Endothelial cell of umbilical vein (primary cell): ENCODE measurements around the gene CUX1. TPM values are rescaled to one million over a fixed set of nuclear protein-coding genes. Genes with fewer than 3 reads are reported as not detected.

Experiments
- BruUV-seq: library from RNA; stranded (reverse); fragments of 400-500 nt; replicated peaks from 2 replicates; lab custom pipeline; 2021; lab: Mats Ljungman, UMichigan
- CTCF ChIA-PET: fragments of 300-600, 350-600 bp; sonication (Branson Sonifier 250); formaldehyde crosslinking; loops from one replicate; lab custom pipeline; 2021; ENCODE audit warnings: antibody characterized with exemption, inconsistent platforms; lab: Charles Lee
- POLR2A ChIA-PET: fragments of 300-600, 350-600 bp; sonication (Branson Sonifier 250); formaldehyde crosslinking; loops from one replicate; lab custom pipeline; 2021; ENCODE audit warnings: antibody characterized with exemption, inconsistent platforms; lab: Charles Lee
- DNase-seq: peaks from one replicate; pipeline ENCODE4 v3.0.0-alpha.2; 2011; ENCODE audit warnings: low read depth, low spot score
- FAIRE-seq: peaks from 2 replicates; lab custom pipeline; 2011; peaks lifted over from hg19 to GRCh38; lab: Jason Lieb, UNC
- H2AFZ ChIP-seq: 2 replicates; pipeline ENCODE4 v1.6.0; 2012; ENCODE audit warnings: low read depth, low read length, control low read depth, inconsistent platforms
- H3K27ac ChIP-seq: 2 replicates; pipeline ENCODE4 v1.5.1; 2011; ENCODE audit warnings: low read depth, mild to moderate bottlenecking, control low read depth, low read length, moderate library complexity; ENCODE audit not compliant: insufficient read depth
- H3K27me3 ChIP-seq, 2 experiments: 2 replicates each; pipeline versions ENCODE4 v1.6.0 to v1.6.1; 2011; ENCODE audit warnings: low read length in 2 of 2, mixed read lengths in 1 of 2; ENCODE audit not compliant: control insufficient read depth in 2 of 2, insufficient read depth in 2 of 2
- H3K36me3 ChIP-seq, 2 experiments: 2 replicates in 1 of 2; 3 replicates in 1 of 2; pipeline ENCODE4 v1.5.1; 2011; ENCODE audit warnings: low read length in 2 of 2, mild to moderate bottlenecking in 1 of 2, moderate library complexity in 1 of 2; ENCODE audit not compliant: control insufficient read depth in 2 of 2, insufficient read depth in 2 of 2; ENCODE audit errors: extremely low read depth in 1 of 2
- H3K4me1 ChIP-seq: 3 replicates; pipeline ENCODE4 v1.5.1; 2011; ENCODE audit warnings: mild to moderate bottlenecking, low read length; ENCODE audit not compliant: control insufficient read depth, insufficient read depth; ENCODE audit errors: extremely low read depth
- H3K4me2 ChIP-seq: 2 replicates; pipeline ENCODE4 v1.6.1; 2011; ENCODE audit warnings: low read length, control low read depth, mixed read lengths; ENCODE audit not compliant: insufficient read depth
- H3K4me3 ChIP-seq, 3 experiments: fragments of 200-600 bp in 1 of 3; sonication (generic), shearing (Covaris generic) in 1 of 3; replicated peaks in 1 of 3; 2 replicates each; pipeline ENCODE4 v1.5.1; 2011 to 2016; ENCODE audit warnings: control low read depth in 3 of 3, low read length in 3 of 3, mild to moderate bottlenecking in 2 of 3, inconsistent platforms in 1 of 3, low read depth in 1 of 3, moderate library complexity in 1 of 3; ENCODE audit not compliant: insufficient read depth in 1 of 3
- H3K79me2 ChIP-seq: 2 replicates; pipeline ENCODE4 v1.6.0; 2012; ENCODE audit warnings: low read length, inconsistent platforms; ENCODE audit not compliant: control insufficient read depth, insufficient read depth
- H3K9ac ChIP-seq: replicated peaks from 2 replicates; pipeline ENCODE3; 2011; ENCODE audit warnings: low read length, control low read depth; ENCODE audit not compliant: insufficient read depth; ENCODE audit errors: extremely low read depth
- H3K9me1 ChIP-seq: replicated peaks from 3 replicates; pipeline ENCODE4 v1.6.0; 2011; ENCODE audit warnings: mild to moderate bottlenecking, low read length; ENCODE audit not compliant: control insufficient read depth, insufficient read depth; ENCODE audit errors: extremely low read depth
- H3K9me3 ChIP-seq: replicated peaks from 2 replicates; pipeline ENCODE4 v1.5.1; 2012; ENCODE audit warnings: low read length, inconsistent platforms; ENCODE audit not compliant: control insufficient read depth, insufficient read depth
- H4K20me1 ChIP-seq: replicated peaks from 2 replicates; pipeline ENCODE3; 2011; ENCODE audit warnings: mild to moderate bottlenecking, low read length; ENCODE audit not compliant: control insufficient read depth, insufficient read depth; ENCODE audit errors: extremely low read depth
- EZH2 ChIP-seq: IDR thresholded peaks from 2 replicates; pipeline ENCODE4 v1.6.1; 2012; ENCODE audit warnings: borderline replicate concordance, low read depth, mild to moderate bottlenecking, moderate library complexity, low read length, inconsistent platforms; ENCODE audit not compliant: severe bottlenecking
- FOS ChIP-seq: IDR thresholded peaks from 2 replicates; pipeline ENCODE4 v1.6.1; 2011; ENCODE audit warnings: mild to moderate bottlenecking, low read length, moderate library complexity, borderline replicate concordance; ENCODE audit not compliant: insufficient read depth
- GATA2 ChIP-seq: IDR thresholded peaks from 2 replicates; pipeline ENCODE4 v1.7.0; 2011; ENCODE audit warnings: low read depth, mild to moderate bottlenecking, moderate library complexity, mixed read lengths, low read length; ENCODE audit not compliant: insufficient read length, insufficient read depth
- JUN ChIP-seq: IDR thresholded peaks from 2 replicates; pipeline ENCODE4 v1.6.1; 2011; ENCODE audit warnings: borderline replicate concordance, low read depth; ENCODE audit not compliant: insufficient read length, insufficient read depth
- MYC ChIP-seq: IDR thresholded peaks from one replicate; pipeline ENCODE4 v1.6.1; 2011; ENCODE audit warnings: mild to moderate bottlenecking, low read depth, low read length
- POLR2A ChIP-seq: IDR thresholded peaks from 2 replicates; pipeline ENCODE4 v1.6.1; 2012; ENCODE audit warnings: low read depth, mild to moderate bottlenecking, control low read depth, low read length
- POLR2AphosphoS5 ChIP-seq: IDR thresholded peaks from 2 replicates; pipeline ENCODE4 v1.6.1; 2012; ENCODE audit warnings: low read depth, mild to moderate bottlenecking, control low read depth, low read length, moderate library complexity; ENCODE audit not compliant: insufficient read depth
- dilution Hi-C: fragments of 300-500 bp; cut with MboI; formaldehyde crosslinking; loops from one replicate; pipeline ENCODE4 v1.15.0; 2019; ENCODE audit warnings: low sequenced_read_pairs; ENCODE audit not compliant: extremely low pct_ligation_motif_present
- intact Hi-C: fragments of 100-400 bp; cut with micrococcal nuclease; formaldehyde crosslinking; loops from one replicate; pipeline ENCODE4 v1.10.0; 2022
- polyA plus RNA-seq, 4 experiments: library from polyadenylated mRNA; depleted of rRNA in 3 of 4; stranded (reverse) in 3 of 4; unstranded in 1 of 4; fragments of >200 nt; gene quantifications; 2 replicates each; pipeline versions ENCODE4 v1.2.1 to v1.2.3, GENCODE V29; 2011 to 2012; ENCODE audit warnings: missing spikeins in 1 of 4
- total RNA-seq: library from RNA; stranded (reverse); gene quantifications from 2 replicates; pipeline ENCODE4 v1.2.3, GENCODE V29; 2021
- TF ChIP-seq, protein P1 (sequence below): IDR thresholded peaks from 2 replicates; pipeline ENCODE4 v1.6.1; 2011; ENCODE audit not compliant: insufficient read depth, insufficient read length
- TF ChIP-seq, protein P2 (sequence below), 2 donors: IDR thresholded peaks; 1 replicate in 1 of 2; 2 replicates in 1 of 2; pipeline ENCODE4 v1.5.1; 2011; ENCODE audit warnings: low read length in 2 of 2, mild to moderate bottlenecking in 2 of 2, moderate library complexity in 2 of 2, control low read depth in 1 of 2, inconsistent platforms in 1 of 2, low read depth in 1 of 2; ENCODE audit not compliant: insufficient read depth in 1 of 2; ENCODE audit errors: extremely low read depth in 1 of 2

CUX1 gene
- total and polyA plus RNA-seq, 2 donors (not counting 3 experiments of a cell fraction or from before 2014, with no cell fraction given), result 13.8 to 49.8 TPM

DNA sequence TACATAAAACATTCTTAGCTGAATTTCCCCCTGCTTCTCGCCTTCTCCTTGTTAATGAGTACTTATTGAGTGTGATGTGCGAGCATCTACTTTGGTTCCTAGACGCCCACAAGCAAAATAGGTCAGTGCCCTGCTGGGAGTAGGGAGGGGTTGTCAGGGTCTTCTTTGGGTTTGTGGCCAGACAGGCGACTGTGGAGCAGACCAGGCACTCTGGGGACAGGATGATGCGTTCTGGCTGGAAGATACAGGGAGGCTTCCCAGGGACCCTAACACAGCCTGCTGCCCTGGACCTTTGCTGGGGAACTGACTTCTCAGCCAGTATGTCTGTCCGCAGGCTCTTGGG lies 227.2 kb downstream of the CUX1 start:
- Histone ChIP-seq H3K9me3 (no peaks in the 10 kb centered on the region), H3K79me2 (no peaks in the 10 kb centered on the region), H3K27ac (no peak overlapping the region), H3K9me1 (no peaks in the 10 kb centered on the region), H3K36me3 (no peaks in the 10 kb centered on the region), H3K9ac (no peak overlapping the region), H3K4me3 (no peak overlapping the region), H2AFZ (no peak overlapping the region), H4K20me1 (no peaks in the 10 kb centered on the region), H3K4me1 (peaks cover 3% of the 10 kb centered on the region), H3K27me3 (no peaks in the 10 kb centered on the region), H3K4me2 (no peak overlapping the region)
- FAIRE-seq, result no peak
- DNase-seq, result no peak
- ChIA-PET CTCF (no interaction called here), POLR2A (no interaction called here)
- dilution Hi-C loops (no loop called here), intact Hi-C loops (no loop called here)
- TF ChIP-seq MYC (no peak), POLR2A (no peak), GATA2 (no peak), FOS (no peak), EZH2 (no peak), JUN (no peak), POLR2AphosphoS5 (no peak)
- TF ChIP-seq, protein P1, sequence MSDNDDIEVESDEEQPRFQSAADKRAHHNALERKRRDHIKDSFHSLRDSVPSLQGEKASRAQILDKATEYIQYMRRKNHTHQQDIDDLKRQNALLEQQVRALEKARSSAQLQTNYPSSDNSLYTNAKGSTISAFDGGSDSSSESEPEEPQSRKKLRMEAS, result no peak
- TF ChIP-seq, protein P2, sequence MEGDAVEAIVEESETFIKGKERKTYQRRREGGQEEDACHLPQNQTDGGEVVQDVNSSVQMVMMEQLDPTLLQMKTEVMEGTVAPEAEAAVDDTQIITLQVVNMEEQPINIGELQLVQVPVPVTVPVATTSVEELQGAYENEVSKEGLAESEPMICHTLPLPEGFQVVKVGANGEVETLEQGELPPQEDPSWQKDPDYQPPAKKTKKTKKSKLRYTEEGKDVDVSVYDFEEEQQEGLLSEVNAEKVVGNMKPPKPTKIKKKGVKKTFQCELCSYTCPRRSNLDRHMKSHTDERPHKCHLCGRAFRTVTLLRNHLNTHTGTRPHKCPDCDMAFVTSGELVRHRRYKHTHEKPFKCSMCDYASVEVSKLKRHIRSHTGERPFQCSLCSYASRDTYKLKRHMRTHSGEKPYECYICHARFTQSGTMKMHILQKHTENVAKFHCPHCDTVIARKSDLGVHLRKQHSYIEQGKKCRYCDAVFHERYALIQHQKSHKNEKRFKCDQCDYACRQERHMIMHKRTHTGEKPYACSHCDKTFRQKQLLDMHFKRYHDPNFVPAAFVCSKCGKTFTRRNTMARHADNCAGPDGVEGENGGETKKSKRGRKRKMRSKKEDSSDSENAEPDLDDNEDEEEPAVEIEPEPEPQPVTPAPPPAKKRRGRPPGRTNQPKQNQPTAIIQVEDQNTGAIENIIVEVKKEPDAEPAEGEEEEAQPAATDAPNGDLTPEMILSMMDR (IDR thresholded peaks at IDR 0.05; ENCODE audit: extremely low read depth in 1 of 2, insufficient read depth in 1 of 2, low read depth in 1 of 2, low read length in 2 of 2), result no peak
- BruUV-seq, result no TSS peak
